Fibroblast of the aortic adventitia (primary cell): ENCODE data around the gene SVOPL. TPM values are rescaled to one million over a fixed set of nuclear protein-coding genes. Genes with fewer than 3 reads are reported as not detected.

Source experiments
- DNase-seq: peaks from one replicate; pipeline ENCODE4 v3.0.0-alpha.2; 2010; ENCODE audit warnings: low read depth
- H3K4me3 ChIP-seq: 2 replicates; pipeline ENCODE4 v1.5.1; 2011; ENCODE audit warnings: low read depth, mild to moderate bottlenecking, control low read depth, low read length, moderate library complexity
- total RNA-seq: library from RNA; depleted of rRNA; stranded (reverse); fragments of >200 nt; gene quantifications from 2 replicates; pipeline ENCODE4 v1.2.3, GENCODE V29; 2012; ENCODE audit warnings: low replicate concordance
- TF ChIP-seq, protein P1 (sequence below): IDR thresholded peaks from 2 replicates; pipeline ENCODE4 v1.5.1; 2011; ENCODE audit warnings: mild to moderate bottlenecking, low read length, control low read depth, inconsistent platforms; ENCODE audit not compliant: insufficient read depth

Gene SVOPL
- total RNA-seq, 1 donor, result not detected

- TF ChIP-seq, protein P1, sequence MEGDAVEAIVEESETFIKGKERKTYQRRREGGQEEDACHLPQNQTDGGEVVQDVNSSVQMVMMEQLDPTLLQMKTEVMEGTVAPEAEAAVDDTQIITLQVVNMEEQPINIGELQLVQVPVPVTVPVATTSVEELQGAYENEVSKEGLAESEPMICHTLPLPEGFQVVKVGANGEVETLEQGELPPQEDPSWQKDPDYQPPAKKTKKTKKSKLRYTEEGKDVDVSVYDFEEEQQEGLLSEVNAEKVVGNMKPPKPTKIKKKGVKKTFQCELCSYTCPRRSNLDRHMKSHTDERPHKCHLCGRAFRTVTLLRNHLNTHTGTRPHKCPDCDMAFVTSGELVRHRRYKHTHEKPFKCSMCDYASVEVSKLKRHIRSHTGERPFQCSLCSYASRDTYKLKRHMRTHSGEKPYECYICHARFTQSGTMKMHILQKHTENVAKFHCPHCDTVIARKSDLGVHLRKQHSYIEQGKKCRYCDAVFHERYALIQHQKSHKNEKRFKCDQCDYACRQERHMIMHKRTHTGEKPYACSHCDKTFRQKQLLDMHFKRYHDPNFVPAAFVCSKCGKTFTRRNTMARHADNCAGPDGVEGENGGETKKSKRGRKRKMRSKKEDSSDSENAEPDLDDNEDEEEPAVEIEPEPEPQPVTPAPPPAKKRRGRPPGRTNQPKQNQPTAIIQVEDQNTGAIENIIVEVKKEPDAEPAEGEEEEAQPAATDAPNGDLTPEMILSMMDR, result no peak
- H3K4me3 ChIP-seq, result no peak overlapping the region
- peak; percentile 12 for DNase-seq
These were observed 144.2 kb downstream of the SVOPL start for GRCh38 chr7:138556771-138557484.

GRCh38 chr7:138555684-138556083 lies 145.5 kb downstream of the SVOPL start:
- H3K4me3 ChIP-seq, result no peak overlapping the region
- TF ChIP-seq, protein P1, result no peak
- no peak for DNase-seq

- DNase-seq, result no peak
- no peak overlapping the region for H3K4me3 ChIP-seq
- TF ChIP-seq, protein P1, result no peak
These were observed 146.5 kb downstream of the SVOPL start for GRCh38 chr7:138554674-138555073.

DNA sequence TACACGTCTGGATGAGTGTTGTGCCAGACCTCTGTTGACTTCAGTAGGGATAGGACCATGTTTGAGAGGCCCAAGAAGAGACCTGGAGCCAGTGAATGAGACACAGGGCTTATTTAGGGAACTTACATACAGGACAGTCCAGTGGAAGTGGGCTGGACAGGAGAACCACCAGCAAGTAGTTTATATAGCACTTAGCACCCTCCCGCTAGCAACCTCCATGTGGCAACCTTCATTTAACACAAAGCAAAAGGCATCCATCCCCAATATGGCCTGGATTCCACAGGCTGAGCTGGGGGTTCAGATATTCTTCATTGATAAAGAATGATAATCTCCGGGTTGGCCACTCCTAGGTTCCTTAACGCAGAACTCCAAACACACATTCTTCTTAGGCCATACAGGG lies 147.4 kb downstream of the SVOPL start:
- no peak overlapping the region for H3K4me3 ChIP-seq
- TF ChIP-seq, protein P1, result no peak
- no peak for DNase-seq

DNA sequence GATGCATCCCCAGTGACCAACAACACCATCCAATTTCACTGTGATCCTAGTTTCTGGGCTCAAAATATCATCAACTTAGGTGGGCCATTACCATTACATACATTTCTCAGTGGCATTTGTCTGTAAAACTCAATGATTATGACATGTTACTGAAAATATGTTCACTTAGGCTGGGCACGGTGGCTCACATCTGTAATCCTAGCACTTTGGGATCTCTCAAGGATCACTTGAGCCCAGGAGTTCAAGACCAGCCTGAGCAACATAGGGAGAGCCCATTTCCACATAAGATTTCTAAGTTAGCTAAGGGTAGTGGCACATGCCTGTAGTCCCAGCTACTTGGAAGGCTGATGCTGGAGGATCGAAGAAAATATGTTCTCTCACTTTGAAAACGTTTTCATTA lies 150.1 kb downstream of the SVOPL start:
- no peak overlapping the region for H3K4me3 ChIP-seq
- no peak for DNase-seq
- TF ChIP-seq, protein P1, result no peak

GRCh38 chr7:138550337-138550736 lies 150.8 kb downstream of the SVOPL start:
- DNase-seq, result no peak
- no peak overlapping the region for H3K4me3 ChIP-seq
- TF ChIP-seq, protein P1, result no peak

DNA sequence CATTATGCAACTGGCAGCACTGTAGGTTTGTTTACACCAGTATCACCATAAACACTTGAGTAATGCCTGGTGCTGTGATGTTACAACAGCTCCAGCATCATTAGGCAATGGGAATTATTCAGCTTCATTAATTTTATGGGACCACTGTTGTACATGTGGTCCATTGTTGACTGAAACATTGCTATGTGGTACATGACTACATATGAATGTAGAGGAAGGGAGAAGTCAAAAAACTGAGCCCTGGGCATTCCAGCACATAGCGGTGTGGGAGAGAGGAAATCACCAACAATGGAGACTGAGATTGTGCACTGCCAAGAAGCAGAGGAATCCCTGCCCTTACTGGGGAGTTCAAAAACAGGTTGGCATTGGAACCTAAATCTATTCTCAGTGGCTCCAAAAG lies 152.1 kb downstream of the SVOPL start:
- DNase-seq, result no peak
- H3K4me3 ChIP-seq, result no peak overlapping the region
- TF ChIP-seq, protein P1, result no peak
